GM18867 (cell line): ENCODE results near the gene COL9A1.
"Not testable (repeated sequence)": the region's sequence is repeated elsewhere in the genome, so short reads cannot be mapped to it uniquely, and the experiment has no call there.

ENCODE experiments used
- ATAC-seq: cut with Tn5 transposase; IDR thresholded peaks from one replicate; pipeline ENCODE4 v1.9.1; 2021; ENCODE audit warnings: mild to moderate bottlenecking, moderate library complexity; ENCODE audit not compliant: unreplicated experiment

COL9A1 gene

GRCh38 chr6:70303034-70303525 is at the start of gene COL9A1:
COL9A1 (minus strand) TSS chr6:70303084; CDS start chr6:70302924, 160 bp downstream.
- no peak for ATAC-seq

- ATAC-seq, result no peak
These were observed 48.6 kb upstream of the COL9A1 start for GRCh38 chr6:70351461-70351860.

- ATAC-seq, result no peak
These were observed 42.7 kb upstream of the COL9A1 start for GRCh38 chr6:70345619-70346018.

GRCh38 chr6:70343313-70343712 is 40.4 kb upstream of the COL9A1 start:
- ATAC-seq, result no peak

- ATAC-seq, result not testable (repeated sequence)
These were observed 36.9 kb upstream of the COL9A1 start for GRCh38 chr6:70339810-70340209.

GRCh38 chr6:70338775-70339174 is 35.9 kb upstream of the COL9A1 start:
- no peak for ATAC-seq

- no peak for ATAC-seq
These were observed 34.8 kb upstream of the COL9A1 start for GRCh38 chr6:70337743-70338105.

- no peak for ATAC-seq
These were observed 34.3 kb upstream of the COL9A1 start for GRCh38 chr6:70336996-70337742.

- no peak for ATAC-seq
These were observed 24.2 kb upstream of the COL9A1 start for GRCh38 chr6:70327036-70327435.

- no peak for ATAC-seq
These were observed 22.1 kb upstream of the COL9A1 start for GRCh38 chr6:70325009-70325408.

GRCh38 chr6:70317799-70318198 is 14.9 kb upstream of the COL9A1 start:
- not testable (repeated sequence) for ATAC-seq

- peak; percentile 69 for ATAC-seq
These were observed 12.3 kb upstream of the COL9A1 start for GRCh38 chr6:70315079-70315751.

GRCh38 chr6:70314296-70314695 is 11.4 kb upstream of the COL9A1 start:
- no peak for ATAC-seq

GRCh38 chr6:70312165-70312745 is 9.4 kb upstream of the COL9A1 start:
- peak; percentile 41 for ATAC-seq

GRCh38 chr6:70310063-70310694 is 7.3 kb upstream of the COL9A1 start:
- no peak for ATAC-seq

GRCh38 chr6:70309243-70309642 is 6.4 kb upstream of the COL9A1 start:
- no peak for ATAC-seq

- not testable (repeated sequence) for ATAC-seq
These were observed 5.3 kb upstream of the COL9A1 start for GRCh38 chr6:70308142-70308541.

- ATAC-seq, result no peak
These were observed 4.1 kb upstream of the COL9A1 start for GRCh38 chr6:70307008-70307407.

- no peak for ATAC-seq
These were observed 1.7 kb upstream of the COL9A1 start for GRCh38 chr6:70304616-70305015.

- ATAC-seq, result no peak
These were observed 3.4 kb downstream of the COL9A1 start for GRCh38 chr6:70299456-70299855.

- ATAC-seq, result no peak
These were observed 4.8 kb downstream of the COL9A1 start for GRCh38 chr6:70298068-70298467.
